Bronchial epithelial cell (primary cell): Measurements from ENCODE around the gene MBNL2. TPM values are rescaled to one million over a fixed set of nuclear protein-coding genes. Genes with fewer than 3 reads are reported as not detected.

ENCODE experiments used
- DNase-seq: peaks from one replicate; pipeline ENCODE4 v3.0.0-alpha.2; 2010; ENCODE audit warnings: low read depth
- FAIRE-seq: peaks from 2 replicates; lab custom pipeline; 2011; peaks lifted over from hg19 to GRCh38; lab: Jason Lieb, UNC
- H3K27me3 ChIP-seq: 2 replicates; pipeline ENCODE4 v1.5.1; 2011; ENCODE audit warnings: low read length; ENCODE audit not compliant: control insufficient read depth, insufficient read depth
- H3K36me3 ChIP-seq: 2 replicates; pipeline ENCODE4 v1.5.1; 2011; ENCODE audit warnings: low read length; ENCODE audit not compliant: control insufficient read depth, insufficient read depth
- H3K4me3 ChIP-seq: 2 replicates; pipeline ENCODE4 v1.5.1; 2011; ENCODE audit warnings: mild to moderate bottlenecking, low read depth, low read length, control low read depth
- CTCF ChIP-seq: IDR thresholded peaks from 2 replicates; pipeline ENCODE4 v1.5.1; 2011; ENCODE audit warnings: mild to moderate bottlenecking, moderate library complexity, low read length, control low read depth, inconsistent platforms; ENCODE audit not compliant: insufficient read depth, severe bottlenecking
- total RNA-seq: library from RNA; depleted of rRNA; stranded (reverse); fragments of >200 nt; gene quantifications from 2 replicates; pipeline ENCODE4 v1.2.1, GENCODE V29; 2014

The MBNL2 gene
- total RNA-seq, 1 donor from 2014 or later, result 12.4 TPM

DNA sequence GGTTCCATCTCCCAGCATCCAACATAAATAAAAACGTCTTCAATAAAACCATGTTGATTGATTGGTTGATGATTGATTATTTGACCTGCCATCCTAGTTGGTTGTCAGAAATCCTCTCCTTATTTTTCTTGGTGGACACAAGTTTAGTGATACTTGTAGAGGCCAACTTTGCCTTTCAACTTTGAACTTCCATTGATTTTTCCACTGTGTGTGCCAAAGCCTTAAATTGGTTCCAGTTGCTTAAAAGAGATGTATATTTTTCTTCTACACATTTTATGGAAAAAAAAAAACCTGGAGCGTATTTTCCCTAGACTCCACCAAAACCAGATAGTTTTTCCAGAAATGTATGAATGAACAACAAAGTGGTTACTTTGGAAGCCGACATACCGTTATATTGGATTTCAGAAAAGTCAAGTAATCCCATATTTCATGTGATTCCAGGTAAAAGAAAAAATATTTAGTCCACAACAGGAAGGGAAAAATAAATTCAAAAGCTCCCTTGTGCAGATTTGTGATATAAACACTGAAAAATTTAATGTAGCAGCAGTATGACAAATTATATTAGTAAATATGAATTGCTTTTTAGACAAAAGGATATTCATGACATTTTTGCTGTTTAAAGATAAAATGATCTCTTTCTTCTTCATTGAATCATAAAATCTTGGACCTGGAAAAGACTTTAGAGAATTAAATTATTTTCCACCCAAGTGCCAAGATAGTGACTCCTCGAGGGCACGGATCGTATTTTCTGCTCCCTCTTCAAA lies 85.2 kb downstream of the MBNL2 start:
- Histone ChIP-seq H3K27me3 (no peaks in the 10 kb centered on the region), H3K36me3 (no peaks in the 10 kb centered on the region), H3K4me3 (no peak overlapping the region)
- TF ChIP-seq CTCF, result no peak
- FAIRE-seq, result no peak
- no peak for DNase-seq

GRCh38 chr13:97307882-97308624 lies 85.9 kb downstream of the MBNL2 start:
- H3K36me3 ChIP-seq, result no peaks in the 10 kb centered on the region
- DNase-seq, result peak; percentile 30
- no peak overlapping the region for H3K4me3 ChIP-seq
- H3K27me3 ChIP-seq, result no peaks in the 10 kb centered on the region
- FAIRE-seq, result no peak
- TF ChIP-seq CTCF, result no peak

DNA sequence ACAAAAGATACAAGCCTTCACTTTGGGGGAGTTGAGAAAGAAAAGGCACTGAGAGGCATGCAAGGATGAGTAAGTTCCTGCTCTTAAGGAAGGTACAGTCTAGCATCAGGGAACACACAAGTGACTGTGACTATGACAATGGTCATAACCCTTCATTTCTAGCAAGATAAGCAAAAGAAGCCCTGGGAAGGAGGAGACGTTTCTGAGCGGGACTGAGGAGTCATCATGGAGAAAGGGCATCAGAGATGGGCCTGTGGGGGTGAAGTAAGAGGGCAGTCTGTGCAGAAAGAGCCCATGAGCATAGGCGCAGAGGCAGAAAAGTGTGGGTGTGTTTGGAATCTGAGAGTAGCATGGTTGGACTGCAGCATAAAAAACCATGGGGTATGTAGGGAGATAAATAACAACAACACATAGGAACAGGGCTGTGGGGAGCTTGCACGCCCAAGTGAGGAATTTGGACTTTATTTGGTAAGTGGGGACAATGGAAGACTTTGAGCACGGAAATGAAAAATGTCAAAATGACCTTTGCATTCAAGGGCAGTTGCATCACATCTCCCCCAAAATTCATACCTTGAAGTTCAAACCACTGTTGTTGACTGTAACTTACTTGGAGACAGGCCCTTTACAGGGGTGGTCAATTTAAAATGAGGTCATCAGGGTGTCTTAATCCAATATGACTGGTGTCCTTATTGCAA lies 86.7 kb downstream of the MBNL2 start:
- TF ChIP-seq CTCF, result no peak
- Histone ChIP-seq H3K36me3 (no peaks in the 10 kb centered on the region), H3K27me3 (no peaks in the 10 kb centered on the region), H3K4me3 (no peak overlapping the region)
- DNase-seq (no peak), FAIRE-seq (peak; percentile 79)

DNA sequence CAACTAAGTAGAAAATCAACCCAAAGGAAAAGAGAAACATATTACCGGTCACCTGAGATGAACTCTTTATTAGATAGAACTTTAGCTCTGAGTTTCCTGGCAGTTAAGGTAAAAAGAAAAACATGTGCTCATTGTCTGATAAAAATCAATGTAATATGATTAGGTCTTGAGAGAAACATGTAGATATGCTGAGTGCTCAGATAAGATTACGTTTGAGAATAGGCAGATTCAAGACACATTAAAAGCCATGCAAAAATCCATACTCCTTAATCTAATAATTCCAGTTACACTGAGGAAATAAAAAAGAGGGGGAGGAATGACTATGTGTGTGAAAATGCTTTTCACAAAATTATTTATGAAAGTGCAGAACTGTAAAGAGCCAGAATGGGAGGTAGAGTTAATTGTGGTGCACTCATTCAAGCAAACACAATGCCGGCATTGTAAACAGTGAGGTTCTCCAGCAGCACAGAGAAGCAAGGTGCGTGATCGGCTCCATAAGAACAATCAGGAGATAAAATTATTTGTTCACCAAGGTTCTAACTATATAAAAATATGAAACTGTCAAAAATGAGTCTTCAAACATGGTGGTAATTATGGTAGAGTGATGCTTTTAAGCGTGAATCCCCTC lies 88.8 kb downstream of the MBNL2 start:
- no peaks in the 10 kb centered on the region for H3K36me3 ChIP-seq
- TF ChIP-seq CTCF, result no peak

DNA sequence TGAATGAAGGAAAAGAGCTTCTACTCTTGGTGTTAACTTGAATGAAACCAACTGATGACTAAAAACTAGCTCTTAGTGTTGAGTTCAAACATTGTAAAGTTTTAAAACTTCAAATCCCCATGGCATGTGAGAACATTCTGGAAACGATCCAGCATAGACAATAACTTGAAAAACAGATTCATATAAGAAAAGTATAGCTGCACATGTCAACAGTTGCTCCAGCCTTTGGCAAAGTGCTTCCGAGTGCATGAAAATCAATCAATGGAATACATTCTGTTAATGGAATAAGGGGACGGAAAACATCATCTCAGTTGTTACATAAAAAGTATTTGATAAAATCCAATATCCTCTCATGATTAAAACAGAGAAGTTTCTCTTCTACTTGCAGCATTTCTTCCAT lies 89.8 kb downstream of the MBNL2 start:
- Histone ChIP-seq H3K27me3 (no peaks in the 10 kb centered on the region), H3K36me3 (no peaks in the 10 kb centered on the region), H3K4me3 (no peak overlapping the region)
- FAIRE-seq (no peak), DNase-seq (no peak)
- TF ChIP-seq CTCF, result no peak

More for the DNA sequence above, 88.8 kb downstream of the MBNL2 start:
- DNase-seq (no peak), FAIRE-seq (no peak)
- H3K4me3 ChIP-seq, result no peak overlapping the region
- no peaks in the 10 kb centered on the region for H3K27me3 ChIP-seq
